GM18511 (cell line): ENCODE results near the gene SNRK.

Experiments
- ATAC-seq: cut with Tn5 transposase; IDR thresholded peaks from one replicate; pipeline ENCODE4 v1.9.1; 2021; ENCODE audit warnings: mild to moderate bottlenecking, moderate library complexity; ENCODE audit not compliant: unreplicated experiment

The SNRK gene

DNA sequence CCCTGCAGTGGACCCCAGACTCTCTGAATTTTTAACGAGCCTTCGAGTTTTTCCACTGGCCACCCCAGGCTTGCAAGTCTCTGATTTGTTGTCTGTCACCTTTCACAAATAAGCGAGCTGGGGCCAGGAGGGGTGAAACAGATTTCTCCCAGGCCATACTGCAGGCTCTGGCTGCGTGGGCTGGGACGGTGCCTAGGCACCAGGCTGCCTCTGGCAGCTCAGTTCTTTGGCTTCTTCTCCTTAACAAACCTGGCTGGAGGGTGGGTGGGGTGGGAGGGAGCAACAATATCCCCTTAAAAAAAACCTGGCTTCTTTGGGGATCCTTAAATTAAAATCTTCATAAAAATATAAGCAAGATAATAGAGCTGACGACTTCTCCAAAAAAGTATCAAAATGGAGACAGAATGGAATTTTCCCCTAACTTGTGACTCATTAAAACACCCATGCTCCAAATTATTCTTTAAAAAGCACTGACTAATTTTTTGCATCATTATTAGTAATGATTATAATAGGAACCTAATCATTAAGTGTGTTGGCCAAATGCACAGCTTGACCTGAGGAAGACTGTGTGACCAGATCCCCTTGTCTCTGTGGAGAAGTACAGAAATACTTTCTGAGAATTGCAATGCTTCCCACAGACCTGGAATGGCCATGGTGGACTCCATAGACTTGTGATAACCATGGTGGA is 84.1 kb downstream of the SNRK start:
- ATAC-seq, result no peak

DNA sequence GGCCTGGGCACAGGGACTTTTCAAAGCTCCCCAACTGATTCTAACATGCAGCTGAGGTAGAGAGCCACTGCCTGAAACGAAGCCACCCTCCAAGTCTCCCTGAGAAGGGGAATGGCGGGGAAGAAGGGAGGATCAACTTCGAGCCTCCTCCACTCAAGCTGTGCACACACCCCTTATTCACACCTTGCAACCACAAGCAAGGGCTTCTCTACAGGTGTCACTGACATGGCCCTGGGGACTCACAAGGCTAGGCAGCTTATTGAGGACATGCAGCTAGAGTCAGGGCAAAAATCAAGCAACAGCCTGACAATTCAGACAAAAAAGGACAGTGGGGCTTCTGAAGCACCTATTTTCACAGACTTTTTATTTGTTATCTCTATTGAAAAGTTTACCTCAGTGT is 85.2 kb downstream of the SNRK start:
- ATAC-seq, result no peak

DNA sequence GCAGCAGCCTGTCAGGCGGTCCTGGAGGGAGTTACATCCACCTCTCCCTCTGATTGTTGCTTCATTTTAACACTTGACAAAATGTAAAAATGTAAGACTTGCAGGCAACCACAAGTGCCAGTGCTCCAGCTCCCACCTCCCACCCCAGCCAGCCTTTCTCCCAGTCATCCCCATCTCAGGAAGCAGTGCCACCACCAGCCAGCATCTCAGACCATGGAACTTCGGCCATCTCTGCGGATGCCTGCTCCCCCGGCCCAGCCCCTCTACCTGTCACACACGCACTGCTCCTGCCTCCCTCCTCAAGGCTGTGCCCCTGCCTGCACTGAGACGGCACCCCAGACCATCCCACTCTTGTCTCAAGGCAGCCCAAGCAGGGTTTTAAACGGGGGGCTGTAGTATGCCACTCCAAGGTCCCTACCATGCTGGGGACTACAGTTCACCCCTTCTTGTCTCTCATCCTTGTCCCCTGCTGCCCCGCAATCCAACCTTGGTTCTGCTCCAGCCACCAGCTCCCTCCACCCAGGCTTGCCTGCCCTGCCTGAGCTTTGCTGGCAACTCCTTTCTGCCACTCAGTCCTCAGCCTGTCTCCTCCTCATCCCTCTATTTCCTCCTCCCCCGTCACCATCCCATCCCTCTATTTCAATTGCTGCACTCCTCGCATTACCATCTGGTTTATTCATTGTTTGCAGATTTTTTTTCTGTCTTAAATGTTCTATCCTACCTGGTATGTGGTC is 85.8 kb downstream of the SNRK start:
- ATAC-seq, result no peak

DNA sequence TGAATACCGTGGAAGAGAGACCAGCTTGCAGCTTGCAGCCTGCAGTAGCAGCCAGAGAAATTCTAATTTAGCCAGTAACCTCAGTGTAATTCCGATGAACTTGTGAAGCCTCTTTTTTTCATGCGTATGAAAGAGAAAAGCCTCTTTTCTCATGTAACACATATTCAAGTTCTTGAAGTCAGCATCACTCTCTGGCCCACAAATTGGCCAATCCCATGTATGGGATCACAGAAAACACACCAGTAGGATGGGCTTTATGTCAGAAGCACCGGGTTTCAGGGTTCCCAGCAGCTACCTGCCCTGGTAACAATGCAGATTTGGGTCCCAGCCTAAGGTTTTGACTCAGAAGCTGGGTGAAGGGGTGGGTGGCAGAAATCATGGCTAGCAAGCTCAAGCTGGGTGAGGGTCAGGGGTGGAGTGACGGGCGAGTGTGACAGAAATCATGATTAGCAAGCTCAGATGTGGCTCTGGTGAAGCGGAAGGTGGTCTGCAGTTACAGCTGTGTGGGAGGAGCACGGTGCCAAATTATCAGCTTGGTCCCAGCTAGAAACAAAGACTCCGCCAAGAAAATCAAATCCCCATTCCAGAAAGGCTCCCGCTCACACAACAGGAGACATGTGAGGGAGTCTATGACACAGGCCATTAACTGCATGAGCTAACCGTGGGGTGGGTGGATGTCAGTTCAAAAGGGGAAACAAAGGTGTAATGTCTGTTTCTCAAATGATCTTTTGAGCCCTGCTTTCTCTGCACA is 86.6 kb downstream of the SNRK start:
- ATAC-seq, result no peak

DNA sequence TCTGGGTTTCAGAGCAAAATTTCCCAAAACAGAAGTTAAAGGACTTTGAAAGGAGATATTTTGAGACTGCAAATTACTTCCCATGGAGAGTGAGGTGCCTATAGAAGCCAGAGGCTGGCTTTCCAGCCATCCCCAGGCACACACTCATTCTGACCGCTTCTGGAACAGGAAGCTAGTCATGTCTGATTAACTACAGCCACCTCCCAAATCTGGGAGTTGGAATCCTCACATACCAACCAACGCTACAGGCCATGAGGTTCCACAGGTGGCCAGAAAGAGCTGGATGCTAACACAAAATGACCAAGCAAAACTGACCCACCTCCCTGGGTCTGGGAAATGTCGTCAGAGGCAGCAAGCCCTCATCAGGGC is 87.2 kb downstream of the SNRK start:
- ATAC-seq, result no peak

DNA sequence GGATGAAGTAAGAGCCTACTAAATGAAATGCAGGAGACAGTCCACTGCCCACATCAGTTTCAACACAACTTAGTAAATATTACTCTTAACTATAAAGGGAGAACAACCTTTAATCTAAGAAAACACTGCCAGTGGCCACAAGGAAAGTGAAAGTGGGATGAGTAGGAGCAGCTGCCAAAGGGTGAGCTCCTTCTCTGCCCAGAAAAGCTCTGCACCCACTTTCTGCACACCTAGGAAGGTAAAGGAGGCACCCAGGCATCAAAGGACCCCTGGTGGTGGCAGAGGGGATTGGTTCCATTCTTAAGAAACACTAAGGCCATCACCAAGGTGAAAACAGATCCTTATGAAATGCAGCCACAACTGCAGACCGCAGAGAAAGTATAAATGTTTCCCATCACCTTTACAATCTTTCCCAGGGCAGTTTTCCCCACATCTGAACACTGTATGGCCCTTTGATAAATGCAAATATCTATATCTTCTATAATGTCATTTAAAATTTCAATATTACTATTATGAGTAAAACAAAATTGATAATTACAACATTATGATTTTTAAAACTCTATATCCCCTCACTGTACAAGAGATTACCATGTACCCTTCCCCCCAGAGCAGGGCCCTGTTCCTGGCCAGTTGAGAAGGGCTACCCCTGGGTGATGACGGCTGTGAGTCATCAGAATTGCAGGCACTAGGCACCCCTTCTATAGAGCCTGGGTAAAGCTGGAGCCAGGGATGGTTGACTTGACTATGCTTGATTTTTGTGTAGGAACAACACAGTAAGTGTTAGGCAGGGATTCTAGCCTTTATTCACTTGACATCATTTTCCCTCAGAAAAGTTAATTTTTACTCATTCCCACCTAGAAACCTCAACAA is 92.0 kb downstream of the SNRK start:
- ATAC-seq, result peak; percentile 74

DNA sequence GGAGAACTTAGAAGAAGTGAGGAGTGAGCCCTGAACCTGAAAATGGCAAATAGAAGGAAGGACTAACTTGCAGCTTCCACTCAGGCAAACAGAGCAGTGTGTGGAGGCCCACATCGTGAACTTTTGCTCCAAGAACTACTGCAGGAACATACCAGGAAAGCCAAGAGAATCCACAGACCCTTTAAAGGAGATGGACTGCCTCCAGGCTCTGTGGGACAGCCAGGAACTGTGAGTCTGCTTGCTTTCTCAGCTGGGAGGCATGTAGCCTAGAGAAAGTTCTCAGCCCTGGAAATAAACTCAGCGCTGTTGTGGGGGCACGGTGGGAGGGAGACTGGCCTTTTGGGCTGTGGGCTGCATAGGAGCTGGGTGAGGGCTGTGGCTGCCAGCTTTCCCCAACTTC is 93.0 kb downstream of the SNRK start:
- ATAC-seq, result no peak

DNA sequence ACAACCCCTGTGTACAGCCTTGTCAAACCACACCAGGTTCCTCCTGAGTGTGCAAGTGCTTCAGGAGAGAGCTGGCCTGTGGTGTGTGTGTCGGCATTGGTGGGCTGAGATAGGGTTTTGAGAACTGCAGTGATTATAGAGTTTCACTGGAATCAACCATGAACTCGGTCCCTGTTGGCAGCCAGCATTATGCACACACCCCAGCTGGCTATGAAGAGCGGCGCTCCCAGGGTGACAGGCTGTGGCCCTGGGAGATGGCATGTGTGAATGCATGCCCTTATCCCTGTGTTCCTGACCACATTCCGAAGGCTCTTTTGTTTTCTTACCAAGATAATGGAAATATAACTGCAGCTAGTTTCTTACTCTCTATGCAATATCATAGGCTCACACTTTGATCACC is 101.8 kb downstream of the SNRK start:
- no peak for ATAC-seq

DNA sequence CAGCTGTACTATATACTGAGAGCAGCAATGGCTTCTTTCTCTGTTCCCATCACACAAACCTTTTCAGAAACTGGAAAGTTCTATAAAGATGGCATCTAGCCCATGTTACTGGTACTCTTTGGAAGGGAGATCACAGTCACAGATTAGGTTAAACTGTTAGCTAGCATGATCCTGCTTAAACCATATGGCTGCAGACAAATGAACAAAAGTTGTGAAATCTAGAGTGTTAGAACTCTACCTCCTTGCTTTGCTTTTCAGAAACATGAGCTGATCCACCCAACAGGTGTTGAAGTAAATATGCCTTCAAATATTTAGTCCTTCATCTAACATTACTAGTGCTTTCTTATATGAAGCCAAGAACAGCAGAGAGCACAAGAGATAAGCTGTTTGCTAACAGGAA is 102.6 kb downstream of the SNRK start:
- ATAC-seq, result no peak

DNA sequence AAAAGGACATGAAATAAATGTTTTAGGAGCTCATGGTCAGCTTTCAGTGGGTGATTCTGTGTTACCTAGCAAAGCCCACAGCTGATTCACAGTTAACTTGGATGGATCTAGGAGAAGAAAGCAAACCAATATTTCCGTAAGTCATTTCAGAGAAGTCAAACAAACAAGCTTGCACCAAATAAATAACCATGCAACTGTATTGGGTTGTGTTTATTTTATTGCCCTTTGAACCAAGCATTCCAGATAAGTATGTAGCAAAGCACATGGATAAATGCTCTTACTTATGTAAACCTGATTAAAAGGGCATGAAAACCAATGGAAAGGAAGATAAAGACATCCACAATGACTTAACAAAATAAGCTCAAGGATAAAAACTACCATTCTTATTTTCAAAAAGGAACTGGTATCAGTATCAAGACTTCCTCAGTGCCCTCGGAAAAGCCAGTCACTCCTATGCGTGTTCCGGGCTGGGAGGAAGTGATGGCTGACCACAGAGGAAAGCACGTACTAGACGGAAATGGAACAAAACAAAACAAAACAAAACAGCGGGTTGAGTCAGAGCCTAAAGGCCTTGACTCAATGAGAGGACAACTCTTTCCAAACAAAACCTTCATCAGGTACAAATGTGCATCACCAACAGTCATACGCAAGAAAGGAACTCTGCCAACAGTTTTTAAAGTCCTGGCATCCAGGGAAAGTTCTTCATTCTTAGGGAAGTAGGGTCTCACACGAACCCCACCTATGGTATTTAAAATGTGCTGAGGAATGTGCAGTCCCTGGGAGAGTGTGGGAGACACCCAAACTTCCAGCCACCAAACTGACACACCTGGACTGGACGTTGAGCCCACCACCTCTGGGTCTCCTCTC is 103.3 kb downstream of the SNRK start:
- peak; percentile 77 for ATAC-seq

DNA sequence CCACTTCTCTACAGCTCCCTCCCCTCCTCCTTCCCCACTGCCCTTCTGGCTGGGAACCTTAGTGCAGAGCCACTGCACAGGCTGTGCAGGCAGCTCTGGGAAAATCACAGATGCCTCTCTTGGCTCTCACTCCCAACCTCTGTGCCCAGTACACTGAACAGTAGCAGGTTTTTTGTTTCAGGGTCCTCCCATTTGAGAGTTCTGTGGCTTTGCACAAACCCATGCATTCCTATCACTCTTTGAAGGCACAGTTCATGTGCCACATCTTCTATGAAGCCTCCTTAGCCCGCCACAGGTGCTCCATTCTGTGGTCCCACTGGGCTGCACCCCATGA is 103.9 kb downstream of the SNRK start:
- peak; percentile 10 for ATAC-seq

DNA sequence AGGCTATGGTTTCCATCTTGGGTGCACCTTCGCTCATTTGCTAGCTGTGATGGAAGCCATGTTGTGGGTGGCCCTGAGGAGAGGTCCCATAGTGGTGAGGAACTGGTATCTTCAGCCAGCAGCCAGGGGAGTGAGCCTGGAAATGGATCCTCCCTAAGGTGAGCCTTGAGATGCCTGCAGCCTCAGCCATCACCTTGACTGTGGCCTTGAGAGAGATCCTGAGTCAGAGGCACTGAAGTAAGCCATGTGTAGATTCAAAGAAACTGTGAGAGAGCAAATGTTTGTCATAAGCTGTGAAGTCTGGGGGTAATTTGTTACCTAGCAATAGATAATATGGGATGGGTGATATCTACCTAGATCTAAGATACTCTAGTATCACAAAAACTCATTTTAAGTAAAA is 105.3 kb downstream of the SNRK start:
- ATAC-seq, result no peak

DNA sequence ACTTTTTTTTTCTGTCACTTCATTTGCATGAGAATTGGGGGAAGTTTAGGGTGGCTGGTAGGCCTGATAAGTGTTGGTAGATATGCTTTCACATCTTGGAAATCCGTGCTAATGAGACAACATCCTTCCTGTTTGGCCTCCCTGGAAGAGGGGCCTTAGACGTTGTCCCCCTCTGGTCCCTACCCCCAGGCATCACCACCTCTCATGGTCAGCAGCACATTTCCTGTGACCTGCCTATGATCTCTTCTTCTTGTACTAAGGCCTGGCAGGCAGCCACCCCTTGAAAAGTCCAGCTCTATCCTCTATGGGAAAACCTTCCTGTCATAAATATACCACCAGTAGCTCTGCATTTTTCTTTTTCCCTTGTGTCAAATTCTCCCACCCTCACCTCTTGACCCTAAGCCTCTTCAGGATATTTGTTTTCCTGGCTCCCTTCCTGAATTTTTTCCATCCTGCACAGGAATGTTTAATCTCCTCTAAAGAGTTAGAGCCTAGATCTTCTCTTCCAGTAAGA is 107.8 kb downstream of the SNRK start:
- no peak for ATAC-seq

DNA sequence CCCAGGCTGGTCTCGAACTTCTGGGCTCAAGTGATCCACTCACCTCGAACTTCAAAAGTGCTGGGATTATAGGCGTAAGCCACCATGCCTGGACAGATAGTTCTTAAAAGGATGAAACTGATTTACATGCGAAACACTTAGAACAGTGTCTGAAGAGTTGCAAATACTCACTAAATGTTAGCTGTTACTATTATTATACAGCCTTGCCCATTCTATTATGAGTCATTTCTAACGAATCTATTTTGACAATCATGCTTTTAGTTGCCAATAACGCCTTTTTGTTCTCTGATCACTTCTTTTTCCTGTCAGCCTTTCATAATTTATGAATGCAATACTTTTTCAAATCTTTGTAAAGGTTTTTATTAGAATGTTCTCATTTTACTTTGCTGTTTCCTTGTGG is 112.7 kb downstream of the SNRK start:
- no peak for ATAC-seq

DNA sequence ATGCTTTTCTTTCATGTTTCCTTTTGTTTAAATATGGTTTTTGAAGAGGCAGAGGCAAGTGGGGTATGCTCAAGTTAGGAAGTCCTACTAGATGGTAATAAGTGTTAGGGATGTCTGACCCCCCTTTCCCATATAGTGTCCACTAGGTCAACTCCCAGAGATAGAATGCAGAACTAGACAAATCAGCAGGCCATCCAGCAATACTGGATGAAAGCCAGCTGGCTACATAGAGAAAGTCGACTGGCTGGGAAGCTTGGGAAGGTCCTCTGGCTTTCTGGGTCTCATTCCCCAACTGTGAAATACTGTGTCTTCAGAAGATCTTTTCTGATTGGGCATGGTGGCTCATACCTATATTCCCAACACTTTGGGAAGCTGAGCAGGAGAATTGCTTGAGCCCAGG is 113.8 kb downstream of the SNRK start:
- no peak for ATAC-seq
